Erythroblast (primary cell): ENCODE data around the gene CLINT1.

ENCODE experiments used
- GATA1 ChIP-seq: IDR thresholded peaks from 2 replicates; pipeline ENCODE4 v1.6.1; 2011; ENCODE audit warnings: low read depth, mild to moderate bottlenecking, control low read depth, low read length, moderate library complexity
- POLR2A ChIP-seq: IDR thresholded peaks from 2 replicates; pipeline ENCODE4 v1.6.1; 2011; ENCODE audit warnings: mild to moderate bottlenecking, low read length

DNA sequence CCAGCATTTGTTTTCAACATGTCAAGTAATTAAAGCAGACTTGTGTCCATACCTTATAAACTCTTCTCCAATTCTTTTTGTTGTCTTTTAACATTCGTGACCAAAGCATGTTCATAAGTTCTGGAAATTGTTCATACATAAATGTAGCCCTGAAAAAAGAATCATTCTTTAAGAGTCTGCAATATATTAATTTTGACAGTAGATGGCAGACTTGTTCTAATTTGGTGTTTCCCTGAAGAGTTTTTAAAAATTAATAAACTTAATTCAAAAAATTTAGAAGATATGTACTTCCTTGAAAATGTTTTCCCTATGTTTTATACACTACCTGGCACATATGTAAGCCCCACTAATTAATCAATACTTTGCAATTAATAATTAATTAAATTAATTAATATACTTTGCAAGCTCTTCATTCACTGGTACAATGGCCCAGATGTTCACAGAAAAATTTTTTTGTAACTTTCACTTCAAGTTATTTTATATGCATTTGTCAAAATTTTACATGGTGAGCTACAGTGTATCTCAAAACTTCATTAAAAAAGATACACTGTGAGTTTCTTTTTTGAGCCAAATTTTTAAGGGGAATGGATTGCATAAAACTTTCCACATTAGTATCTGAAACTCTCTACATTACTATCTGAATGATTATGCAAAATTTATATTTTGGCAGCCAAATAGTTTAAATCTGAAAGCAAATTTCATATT is 42.1 kb downstream of the CLINT1 start:
- TF ChIP-seq POLR2A (no peak), GATA1 (no peak)
